HG03520 (cell line): ENCODE results near the gene RHOB.
"Not testable (repeated sequence)": the region's sequence is repeated elsewhere in the genome, so short reads cannot be mapped to it uniquely, and the experiment has no call there.

Source experiments
- ATAC-seq: cut with Tn5 transposase; IDR thresholded peaks from one replicate; pipeline ENCODE4 v1.9.1; 2021; ENCODE audit warnings: mild to moderate bottlenecking, moderate library complexity; ENCODE audit not compliant: unreplicated experiment

RHOB gene

DNA sequence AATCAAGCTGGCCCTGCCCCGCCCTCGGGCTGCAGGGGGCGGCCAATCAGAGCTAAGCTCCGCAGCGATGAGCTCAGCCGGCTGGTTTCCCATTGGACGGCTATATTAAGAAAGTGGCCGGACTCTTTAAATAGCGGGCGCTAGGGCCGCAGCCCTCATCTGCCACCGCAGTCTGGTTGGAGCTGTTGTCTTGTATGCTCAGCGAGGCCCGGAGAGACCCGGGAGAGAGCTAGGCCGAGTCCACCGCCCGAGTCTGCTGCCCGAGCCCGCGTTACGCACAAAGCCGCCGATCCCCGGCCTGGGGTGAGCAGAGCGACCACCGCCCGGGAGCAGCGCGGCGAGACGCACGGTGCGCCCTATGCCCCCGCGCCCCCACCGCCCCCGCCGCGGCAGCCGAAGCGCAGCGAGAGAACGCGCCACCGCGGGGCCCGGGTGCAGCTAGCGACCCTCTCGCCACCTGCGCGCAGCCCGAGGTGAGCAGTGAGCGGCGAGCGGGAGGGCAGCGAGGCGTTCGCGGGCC, at the start of gene RHOB:
TSS of gene RHOB (plus strand) at position 158 of the 520 bp plus-strand sequence. CDS start 392 bp downstream, outside the sequence.
- peak; percentile 94 for ATAC-seq

DNA sequence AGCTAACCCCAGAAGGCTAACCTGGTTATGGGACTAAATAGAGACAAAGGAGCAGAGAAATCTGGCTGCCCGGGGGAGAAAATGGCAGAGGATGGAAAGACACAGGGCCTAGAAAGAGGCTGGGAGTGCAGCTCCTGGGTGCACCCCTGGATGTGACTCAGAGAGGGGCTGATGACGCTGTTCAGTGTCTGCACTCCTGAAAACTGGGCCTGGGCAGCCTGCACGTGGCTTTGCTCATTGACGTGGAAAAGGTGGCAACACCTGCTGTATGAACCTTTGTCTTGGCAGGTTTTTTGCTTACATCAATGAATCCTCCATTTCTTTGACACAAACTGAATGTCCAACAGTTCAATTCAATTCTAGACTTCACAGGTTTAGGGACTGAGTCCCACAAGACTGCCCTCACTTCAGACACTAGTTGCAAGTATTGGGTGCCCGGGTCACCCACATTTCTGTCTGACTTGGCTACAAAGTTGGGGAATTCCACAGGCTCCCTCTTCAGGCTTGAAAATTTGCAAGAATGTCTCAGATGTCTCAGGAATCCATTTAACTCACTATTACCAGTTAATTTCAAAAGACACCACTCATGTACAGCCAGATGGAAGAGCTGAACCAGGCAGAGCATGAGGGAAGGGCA, 48.9 kb upstream of the RHOB start:
- ATAC-seq = no peak

DNA sequence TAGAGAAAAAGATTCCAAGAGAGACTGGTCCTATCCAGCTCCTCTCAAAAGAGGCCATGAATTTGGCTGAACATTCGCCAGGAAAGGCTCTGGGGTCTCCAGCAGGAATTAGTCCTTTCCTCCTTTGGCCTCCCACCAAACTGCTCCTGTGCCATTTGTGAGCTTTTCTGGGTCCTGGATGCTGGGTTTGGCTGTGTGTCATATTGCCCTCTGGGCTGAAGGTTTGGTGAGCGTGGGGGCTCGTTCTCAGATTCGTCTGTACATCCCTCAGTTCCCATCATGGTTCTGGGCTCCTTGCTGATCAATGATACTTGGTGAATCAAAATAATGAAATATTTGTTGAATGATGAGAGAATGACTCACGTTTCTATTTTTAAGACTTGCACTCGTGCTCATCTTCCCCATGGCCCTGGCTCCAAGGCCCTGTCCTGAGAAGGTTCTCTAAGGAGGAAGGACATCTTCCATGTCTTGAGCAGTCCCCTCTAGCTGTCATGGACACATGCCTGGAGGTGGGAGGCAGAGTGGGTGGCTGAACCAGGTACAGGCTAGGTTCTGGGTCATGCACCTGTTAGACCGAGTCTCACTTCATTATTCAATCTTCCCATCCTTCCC, 47.8 kb upstream of the RHOB start:
- ATAC-seq = no peak

DNA sequence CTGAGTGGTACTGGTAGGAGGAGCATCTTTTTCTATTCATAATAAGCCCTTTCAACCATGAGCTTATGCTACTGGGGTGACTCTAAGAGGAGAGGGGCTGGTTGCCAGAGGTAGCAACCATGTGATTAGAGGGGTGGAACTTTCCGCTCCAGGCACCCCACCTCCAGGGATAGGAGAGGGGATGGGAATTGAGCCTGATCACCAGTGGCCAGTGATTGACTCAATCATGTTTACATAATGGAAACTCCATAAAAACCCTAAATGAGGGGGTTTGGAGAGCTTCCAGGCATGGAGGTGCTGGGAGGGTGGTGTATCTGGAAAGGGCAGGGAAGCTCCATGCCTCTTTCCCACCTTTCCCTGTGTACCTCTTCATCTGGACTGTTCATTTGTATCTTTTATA, 46.6 kb upstream of the RHOB start:
- ATAC-seq = no peak

DNA sequence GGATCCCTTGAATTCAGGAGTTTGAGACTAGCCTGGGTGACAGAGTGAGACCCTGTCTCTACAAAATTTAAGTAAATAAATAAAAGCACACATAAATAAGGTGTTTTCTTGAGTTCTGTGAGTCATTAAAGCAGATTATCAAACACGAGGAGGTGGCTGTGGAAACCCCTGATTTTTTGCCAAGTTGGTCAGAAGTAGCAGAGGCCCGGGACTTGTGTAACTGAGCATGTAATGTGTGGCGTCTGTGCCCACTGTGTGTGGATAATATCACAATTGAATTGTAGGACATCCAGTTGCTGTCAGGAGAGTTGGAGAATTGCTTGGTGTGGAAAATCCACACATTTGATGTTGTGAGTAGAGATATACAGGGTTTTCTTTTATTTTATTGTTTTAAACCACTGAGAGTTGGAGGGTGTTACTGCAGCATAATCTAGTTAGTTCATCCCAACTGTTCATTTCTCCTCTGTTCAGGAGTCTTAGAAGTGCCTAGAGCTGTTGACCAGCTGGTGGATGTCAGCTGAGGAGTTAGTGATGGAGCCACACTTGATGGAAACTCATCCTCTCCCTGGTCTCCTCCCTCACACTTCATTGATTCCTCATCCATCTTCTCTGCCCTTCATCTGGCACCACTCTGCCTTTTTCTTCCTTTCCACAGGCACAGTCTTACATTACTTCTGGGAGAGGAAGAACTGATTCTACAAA, 45.9 kb upstream of the RHOB start:
- ATAC-seq = no peak

DNA sequence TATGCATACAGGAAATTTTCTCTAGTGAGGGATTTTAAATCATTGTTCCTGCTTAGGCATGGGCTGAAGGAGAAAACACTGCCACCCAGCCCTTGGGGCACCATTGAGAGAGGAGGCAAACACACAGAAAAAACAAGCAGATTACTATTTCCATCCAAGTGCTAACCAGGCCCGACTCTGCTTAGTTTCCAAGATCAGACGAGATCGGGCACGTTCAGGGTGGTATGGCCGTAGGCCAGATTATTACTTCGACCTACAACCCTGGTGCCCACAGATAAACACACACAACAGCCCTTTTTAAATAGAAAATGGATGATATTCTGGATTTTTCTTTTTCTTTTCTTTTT, 45.4 kb upstream of the RHOB start:
- ATAC-seq = no peak

DNA sequence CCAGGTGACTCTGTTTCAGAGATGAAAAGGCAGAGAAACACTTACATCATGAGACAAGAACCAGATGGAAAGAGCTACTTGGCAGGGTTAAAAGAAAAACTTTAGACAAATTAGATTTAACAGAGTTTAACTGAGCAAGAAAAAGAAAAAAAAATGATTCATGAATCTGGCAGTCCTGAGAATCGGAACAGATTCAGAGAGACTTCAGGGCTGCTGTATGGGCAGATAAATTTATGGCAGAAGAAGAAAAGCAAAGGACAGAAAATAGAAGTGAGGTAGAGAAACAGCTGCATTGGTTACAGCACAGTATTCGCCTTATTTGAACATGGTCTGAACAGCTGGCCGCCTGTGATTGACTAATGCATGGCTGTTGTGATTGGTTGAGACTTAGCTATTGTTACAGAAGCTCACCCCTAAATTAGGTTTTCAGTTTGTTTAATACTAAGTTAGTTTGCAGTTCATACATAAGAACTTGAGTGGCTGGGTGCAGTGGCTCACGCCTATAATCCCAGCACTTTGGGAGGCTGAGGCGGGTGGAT, 43.0 kb upstream of the RHOB start:
- ATAC-seq = no peak

DNA sequence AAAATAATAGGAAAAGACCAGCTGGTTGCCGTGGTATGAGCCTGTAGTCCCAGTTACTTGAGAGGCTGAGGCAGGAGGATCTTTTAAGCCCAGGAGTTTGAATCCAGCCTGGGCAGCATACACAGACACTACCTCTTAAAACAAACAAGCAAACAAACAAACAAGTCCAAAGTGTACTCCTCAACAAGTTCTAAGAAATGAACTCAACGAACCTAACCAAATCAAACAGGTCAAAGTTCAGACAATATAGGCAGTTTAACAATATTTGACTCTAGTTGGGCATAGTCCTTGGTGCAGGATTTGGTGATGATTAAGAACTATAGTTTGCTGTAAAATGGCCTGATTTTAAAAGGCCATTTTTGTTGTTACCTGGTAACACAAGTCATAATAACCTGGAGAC, 41.9 kb upstream of the RHOB start:
- no peak for ATAC-seq

DNA sequence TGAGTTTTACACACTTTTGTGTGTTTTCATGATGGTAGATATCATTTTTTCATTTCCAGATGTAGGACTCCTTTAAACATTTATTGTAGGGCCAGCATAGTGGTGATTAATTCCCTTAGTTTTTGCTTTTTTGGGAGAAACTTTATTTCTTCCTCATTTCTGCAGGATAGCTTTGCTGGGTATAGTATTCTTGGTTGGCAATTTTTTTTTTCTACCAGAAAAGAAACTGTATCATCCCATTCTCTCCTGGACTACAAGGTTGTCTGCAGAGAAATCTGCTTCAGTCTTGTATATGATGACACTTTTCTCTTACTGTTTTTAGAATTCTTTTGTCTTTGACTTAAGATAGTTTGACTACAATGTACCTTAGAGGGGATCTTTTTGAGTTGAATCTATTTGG, 37.8 kb upstream of the RHOB start:
- ATAC-seq = no peak

DNA sequence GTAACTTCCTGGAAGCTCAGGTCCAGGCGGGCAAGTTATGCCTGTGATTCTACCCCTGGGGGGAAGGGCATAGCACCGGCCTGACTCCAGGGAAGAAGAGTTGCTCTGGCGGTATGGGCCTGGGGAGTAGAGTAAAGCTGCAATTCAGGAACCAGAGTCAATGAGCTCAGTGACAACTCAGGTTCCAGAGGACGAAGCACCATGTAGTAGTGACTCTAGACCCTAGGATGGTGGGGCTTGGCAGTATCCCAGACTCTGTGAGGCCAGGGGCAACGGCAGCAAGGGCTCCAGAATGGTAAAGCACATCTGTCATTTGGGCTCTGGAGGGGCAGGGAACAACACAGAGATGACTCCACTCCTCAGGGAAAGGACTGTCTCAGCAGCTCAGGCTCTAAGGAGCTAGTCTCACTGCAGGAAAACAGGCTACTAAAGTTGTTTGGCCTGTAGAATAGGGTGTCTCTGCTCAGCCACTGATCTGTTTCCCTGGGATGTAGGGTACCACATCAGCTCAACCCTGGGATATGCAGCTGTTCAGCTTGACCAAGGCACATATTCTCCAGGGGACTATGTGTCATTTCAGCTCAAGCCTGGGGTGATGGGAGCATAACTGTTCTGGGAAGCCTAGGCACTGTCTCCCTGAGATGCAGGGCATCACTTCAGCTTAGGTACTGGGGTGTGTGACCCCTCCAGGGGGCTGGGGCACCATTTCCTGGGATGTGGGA, 36.2 kb upstream of the RHOB start:
- no peak for ATAC-seq

DNA sequence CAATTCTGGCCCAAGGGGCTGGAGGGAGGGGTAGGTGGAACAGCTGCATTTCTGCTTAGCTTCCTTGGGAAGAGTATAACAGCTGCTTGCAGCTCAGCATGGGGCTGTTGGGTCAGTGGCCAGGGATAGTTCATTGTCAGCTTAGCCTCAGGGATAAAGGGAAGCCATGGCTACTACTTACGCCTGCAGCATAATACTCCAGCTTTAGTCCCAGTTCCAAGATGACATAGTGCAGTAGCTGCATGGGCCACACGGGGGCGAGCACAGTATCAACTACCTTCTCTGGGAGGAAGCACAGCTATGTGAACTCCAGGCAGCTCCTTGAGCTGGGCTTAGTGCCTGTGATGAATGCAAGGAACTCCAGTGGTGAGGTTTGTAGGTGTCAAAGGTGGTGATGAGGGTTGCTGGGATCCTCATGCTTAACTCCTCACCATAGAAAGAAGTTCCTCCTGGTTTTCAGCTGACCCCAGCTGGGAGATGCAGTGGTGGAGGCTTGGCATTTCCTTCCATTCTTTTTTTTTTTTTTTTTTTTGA, 35.4 kb upstream of the RHOB start:
- peak; percentile 100 for ATAC-seq

DNA sequence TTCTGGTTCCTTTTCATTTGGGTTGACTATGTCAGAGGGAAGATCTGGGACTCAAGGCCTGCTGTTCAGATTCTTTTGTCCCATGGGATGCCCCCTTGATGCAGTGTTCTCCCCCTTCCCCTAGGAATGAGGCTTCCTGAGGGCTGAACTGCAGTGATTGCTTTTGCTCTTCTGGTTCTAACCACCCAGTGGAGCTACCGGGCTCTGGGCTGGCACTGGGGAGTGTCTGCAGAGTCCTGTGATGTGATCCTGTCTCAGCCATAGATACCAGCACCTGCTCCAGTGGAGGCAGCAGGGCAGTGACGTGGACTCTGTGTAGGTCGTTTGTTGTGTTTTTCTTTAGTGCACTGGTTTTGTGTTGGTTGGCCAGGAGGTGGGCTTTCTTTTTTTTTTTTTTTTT, 32.1 kb upstream of the RHOB start:
- ATAC-seq = no peak

DNA sequence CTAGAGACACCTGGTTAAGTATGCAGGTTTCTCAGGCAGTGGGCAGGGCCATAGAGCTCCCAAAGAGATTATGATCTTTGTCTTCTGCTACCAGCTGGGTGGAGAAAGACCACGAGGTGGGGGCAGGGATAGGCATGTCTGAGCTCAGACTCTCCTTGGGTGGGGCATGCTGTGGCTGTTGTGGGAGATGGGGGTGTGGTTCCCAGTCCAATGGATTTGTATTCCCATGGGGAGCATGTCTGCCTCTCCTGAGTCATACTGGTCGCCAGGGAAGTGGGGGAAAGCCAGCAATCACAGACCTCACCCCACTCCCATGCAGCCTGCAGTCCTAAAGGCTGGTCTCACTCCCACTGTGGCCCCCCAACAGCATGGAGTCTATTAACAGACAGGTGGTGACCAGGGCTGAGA, 31.4 kb upstream of the RHOB start:
- ATAC-seq = no peak

DNA sequence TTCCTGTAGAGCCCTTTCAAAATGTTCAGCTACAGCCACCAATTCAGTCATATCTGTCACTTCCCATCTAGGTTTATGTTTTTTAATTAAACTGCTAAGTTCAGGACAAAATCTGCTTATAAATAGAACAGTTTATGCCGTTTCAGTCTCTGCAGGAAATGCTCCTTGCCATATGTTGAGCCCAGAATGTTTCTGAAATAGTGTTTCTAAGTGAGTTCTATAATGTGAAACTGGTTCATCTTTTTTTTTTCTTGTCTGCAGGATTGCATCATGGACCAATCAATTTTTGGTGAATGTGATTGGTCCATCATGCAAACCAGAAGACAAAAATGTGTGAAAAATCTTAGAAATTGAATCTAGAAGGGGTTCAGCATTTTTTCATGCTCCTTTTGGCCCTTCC, 30.2 kb upstream of the RHOB start:
- ATAC-seq = no peak

DNA sequence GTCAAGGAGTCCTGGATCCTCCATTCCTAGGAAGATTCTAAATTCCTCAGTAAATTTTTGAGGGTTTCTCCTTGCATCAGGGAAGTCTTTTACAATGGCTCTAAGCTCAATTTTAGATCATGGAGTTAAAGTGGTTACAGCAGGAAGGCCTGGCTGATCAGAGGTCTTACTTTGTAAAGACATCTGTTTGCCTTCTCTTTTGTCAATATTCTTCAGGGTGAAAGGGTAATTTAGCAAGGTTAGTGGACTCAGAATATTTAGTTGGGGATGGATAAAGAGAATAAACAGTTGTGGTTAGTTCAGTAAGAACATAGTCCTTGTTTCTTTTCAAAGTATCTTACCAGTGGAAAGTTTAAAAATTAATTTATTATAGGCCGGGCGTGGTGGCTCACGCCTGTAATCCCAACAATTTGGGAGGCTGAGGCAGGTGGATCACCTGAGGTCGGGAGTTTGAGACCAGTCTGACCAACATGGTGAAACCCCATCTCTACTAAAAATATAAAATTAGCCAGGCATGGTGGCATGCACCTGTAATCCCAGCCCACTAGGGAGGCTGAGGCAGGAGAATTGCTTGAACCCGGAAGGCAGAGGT, 29.5 kb upstream of the RHOB start:
- not testable (repeated sequence) for ATAC-seq

DNA sequence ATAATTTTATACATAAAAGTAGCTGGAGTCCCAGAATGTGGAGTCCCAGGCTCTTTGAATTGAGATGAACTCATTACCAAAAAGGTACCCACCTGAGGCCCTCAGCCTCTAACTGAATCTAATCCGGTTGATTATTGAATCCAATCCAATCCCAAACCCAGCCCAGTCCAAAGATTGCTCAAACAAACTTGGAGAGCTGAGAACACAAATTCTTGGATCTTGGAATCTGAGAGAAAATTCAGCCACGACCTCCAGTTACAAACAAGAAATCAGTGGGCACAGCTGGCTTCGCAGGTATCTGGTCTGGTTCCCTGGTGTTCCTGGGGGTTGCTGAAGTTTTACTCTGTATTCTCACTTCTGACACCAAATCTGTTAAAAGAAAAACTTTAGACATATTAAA, 28.4 kb upstream of the RHOB start:
- no peak for ATAC-seq

DNA sequence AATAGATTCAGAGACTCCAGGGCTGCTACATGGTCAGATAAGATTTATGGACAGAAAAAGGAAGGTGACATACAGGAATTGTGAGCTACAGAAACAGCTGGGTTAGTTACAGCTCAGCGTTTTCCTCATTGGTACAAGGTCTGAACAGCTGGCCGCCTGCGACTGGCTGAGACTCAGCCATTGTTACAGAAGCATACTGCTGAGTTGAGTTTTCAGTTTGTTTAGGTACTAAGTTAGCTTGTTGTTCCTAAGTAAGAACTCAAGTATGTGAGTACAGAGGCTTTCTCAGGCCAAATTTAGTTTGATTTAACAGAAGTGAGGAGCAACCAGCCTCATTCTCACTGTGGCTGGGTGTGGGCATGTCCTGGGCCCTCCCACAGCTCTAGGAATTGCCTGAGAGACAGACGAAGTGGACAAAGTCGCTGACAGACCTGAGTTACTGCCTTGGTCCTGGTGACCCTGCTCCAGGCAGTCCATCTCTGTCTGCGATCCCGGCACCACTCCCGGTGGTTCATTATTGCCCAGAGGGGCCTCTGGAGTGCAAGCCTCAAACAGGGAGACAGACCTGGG, 27.8 kb upstream of the RHOB start:
- ATAC-seq = no peak

DNA sequence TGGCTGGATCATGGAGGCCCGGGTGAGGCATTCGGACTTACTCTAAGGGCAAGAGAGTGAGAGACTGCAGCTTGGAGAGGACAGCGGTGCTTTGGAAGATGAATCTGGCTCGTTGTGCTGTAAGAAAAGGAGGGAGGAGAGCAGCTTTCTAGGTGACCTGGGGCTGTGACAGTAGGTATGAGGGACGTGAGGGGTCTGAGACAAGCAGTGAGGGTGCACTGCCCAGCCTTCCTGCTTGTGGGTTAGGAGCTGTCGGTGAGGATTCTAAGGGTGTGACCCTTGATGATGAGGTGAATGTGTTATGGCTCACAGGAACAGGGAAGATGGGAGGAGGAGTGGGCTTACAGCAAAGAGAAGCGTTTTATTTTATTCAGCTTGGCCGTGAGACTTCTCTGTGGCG, 27.1 kb upstream of the RHOB start:
- ATAC-seq = no peak

DNA sequence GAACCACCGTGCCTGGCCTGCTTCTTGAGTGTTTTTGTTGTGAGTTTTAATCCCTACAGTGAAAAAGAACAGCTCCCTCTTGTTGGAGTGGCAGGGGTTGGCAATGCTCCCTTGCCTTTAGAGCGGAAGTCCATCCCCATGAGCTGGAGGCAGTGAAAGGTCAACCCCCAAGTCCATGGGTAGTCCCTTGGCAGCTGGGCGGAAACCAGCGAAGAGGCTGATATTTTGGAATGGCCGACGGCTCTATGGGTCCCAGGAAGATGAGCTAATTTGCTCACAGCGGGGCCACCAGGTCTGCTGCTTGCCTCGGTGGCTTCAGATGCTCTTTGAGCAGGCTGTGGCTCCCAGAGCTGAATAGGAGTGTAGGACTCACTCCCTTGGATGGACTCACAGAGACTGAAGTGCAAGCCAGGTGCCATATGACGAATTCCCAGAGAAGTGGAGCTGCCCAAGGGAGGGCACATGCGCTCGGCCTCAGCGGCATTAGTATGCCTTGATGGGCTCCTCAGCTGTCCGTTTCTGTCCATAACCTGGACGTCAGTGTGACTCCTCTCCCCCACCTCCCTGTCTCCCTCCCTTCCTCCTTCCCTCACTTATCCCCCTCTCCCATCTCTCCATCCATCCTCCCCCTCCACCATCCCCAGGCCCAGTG, 25.4 kb upstream of the RHOB start:
- ATAC-seq = no peak

DNA sequence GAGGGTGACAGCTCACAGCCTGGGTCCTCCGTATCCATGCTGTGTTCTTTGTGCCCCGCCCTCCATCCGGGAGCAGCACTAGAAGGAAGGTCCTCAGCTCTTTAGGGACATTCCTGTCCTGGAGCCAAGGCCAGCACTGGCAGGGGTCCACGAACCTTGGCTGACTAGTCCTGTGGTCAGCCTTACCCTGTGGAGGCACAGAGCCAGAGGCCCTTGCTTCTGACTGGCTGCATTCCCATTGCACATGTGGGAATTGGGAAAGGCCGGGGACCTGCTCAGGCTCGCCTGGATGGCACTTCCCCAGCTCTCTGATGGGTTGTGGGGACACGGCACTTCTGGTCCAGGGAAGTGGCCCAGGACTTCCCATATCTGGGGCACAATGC, 24.9 kb upstream of the RHOB start:
- ATAC-seq = no peak
